HG03565 (cell line): ENCODE data around the gene KCNQ4.

Experiments used
- ATAC-seq: cut with Tn5 transposase; IDR thresholded peaks from one replicate; pipeline ENCODE4 v1.9.1; 2021; ENCODE audit warnings: mild to moderate bottlenecking, moderate library complexity; ENCODE audit not compliant: unreplicated experiment

KCNQ4 gene

GRCh38 chr1:40783001-40783905, at the start of gene KCNQ4:
TSS of gene KCNQ4 (plus strand) at chr1:40783787. CDS start at chr1:40784094, 307 bp downstream.
- ATAC-seq: no peak

GRCh38 chr1:40734882-40735628, 48.5 kb upstream of the KCNQ4 start:
- ATAC-seq: no peak

- no peak for ATAC-seq
These were observed 47.5 kb upstream of the KCNQ4 start for GRCh38 chr1:40736085-40736531.

- ATAC-seq: no peak
These were observed 44.8 kb upstream of the KCNQ4 start for GRCh38 chr1:40738831-40739230.

GRCh38 chr1:40739455-40740008, 44.1 kb upstream of the KCNQ4 start:
- ATAC-seq: no peak

GRCh38 chr1:40740039-40740996, 43.3 kb upstream of the KCNQ4 start:
- no peak for ATAC-seq

- ATAC-seq: no peak
These were observed 42.4 kb upstream of the KCNQ4 start for GRCh38 chr1:40740997-40741736.

GRCh38 chr1:40742363-40743061, 41.1 kb upstream of the KCNQ4 start:
- no peak for ATAC-seq

- no peak for ATAC-seq
These were observed 40.1 kb upstream of the KCNQ4 start for GRCh38 chr1:40743452-40743851.

- no peak for ATAC-seq
These were observed 39.7 kb upstream of the KCNQ4 start for GRCh38 chr1:40743860-40744259.

GRCh38 chr1:40745176-40745575, 38.4 kb upstream of the KCNQ4 start:
- ATAC-seq: no peak

GRCh38 chr1:40746344-40747090, 37.1 kb upstream of the KCNQ4 start:
- ATAC-seq: no peak

- no peak for ATAC-seq
These were observed 34.5 kb upstream of the KCNQ4 start for GRCh38 chr1:40748841-40749718.

- no peak for ATAC-seq
These were observed 33.8 kb upstream of the KCNQ4 start for GRCh38 chr1:40749817-40750216.

- ATAC-seq: no peak
These were observed 33.1 kb upstream of the KCNQ4 start for GRCh38 chr1:40750451-40750908.

- ATAC-seq: no peak
These were observed 31.8 kb upstream of the KCNQ4 start for GRCh38 chr1:40751802-40752201.

GRCh38 chr1:40753142-40753882, 30.3 kb upstream of the KCNQ4 start:
- ATAC-seq: peak; percentile 65
